ENCODE results near the gene SLCO4C1.

The SLCO4C1 gene

DNA sequence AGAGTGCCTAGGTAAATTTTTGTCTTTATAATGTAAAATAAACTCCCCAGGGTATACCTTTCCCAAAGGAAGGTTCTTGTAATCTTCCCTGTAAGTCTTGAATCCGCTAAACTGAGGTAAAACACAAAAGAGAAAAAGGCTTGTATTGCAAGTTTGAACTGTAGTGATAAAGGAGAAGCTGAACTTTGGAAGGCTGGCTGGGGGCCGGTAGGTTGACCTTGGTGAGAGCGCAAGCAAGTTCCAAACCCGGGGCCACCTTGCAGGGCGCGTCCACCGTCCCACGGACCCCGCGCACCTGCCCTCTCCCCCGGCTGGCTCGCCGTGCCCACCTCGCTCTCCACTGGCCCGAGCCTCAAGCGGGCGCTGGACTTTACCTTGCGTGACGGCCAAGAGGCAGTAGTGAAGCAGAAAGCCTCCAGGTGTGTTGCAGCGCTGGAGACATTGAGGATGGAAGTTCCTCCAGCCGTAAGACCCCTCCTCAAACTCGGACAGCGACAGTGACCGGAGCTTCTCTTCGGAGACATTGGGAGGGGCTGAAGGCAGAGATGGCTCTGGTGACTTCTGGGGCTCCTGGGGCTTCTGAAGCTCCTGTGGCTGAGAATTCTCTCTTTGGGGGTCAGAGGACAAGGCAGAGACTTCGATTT lies 428 bp downstream of the SLCO4C1 start:
- H3F3A ChIP-seq (ENCODE audit: insufficient read depth) = no peaks in the 10 kb centered on the region
- TF ChIP-seq EZH2phosphoT487 (conservative IDR thresholded peaks at IDR 0.05; ENCODE audit: low read length) = no peak
- TF ChIP-seq, protein P1, sequence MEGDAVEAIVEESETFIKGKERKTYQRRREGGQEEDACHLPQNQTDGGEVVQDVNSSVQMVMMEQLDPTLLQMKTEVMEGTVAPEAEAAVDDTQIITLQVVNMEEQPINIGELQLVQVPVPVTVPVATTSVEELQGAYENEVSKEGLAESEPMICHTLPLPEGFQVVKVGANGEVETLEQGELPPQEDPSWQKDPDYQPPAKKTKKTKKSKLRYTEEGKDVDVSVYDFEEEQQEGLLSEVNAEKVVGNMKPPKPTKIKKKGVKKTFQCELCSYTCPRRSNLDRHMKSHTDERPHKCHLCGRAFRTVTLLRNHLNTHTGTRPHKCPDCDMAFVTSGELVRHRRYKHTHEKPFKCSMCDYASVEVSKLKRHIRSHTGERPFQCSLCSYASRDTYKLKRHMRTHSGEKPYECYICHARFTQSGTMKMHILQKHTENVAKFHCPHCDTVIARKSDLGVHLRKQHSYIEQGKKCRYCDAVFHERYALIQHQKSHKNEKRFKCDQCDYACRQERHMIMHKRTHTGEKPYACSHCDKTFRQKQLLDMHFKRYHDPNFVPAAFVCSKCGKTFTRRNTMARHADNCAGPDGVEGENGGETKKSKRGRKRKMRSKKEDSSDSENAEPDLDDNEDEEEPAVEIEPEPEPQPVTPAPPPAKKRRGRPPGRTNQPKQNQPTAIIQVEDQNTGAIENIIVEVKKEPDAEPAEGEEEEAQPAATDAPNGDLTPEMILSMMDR (IDR thresholded peaks at IDR 0.05; ENCODE audit: insufficient read depth, low read length, poor library complexity, severe bottlenecking) = no peak
- H4K20me1 ChIP-seq (ENCODE audit: low read depth, low read length) = no peaks in the 10 kb centered on the region
- no peaks in the 10 kb centered on the region for H3K9me3 ChIP-seq (ENCODE audit: insufficient read depth, low read length)
- no peak overlapping the region for H3K27ac ChIP-seq (ENCODE audit: low read depth, low read length)
- no peak overlapping the region for H3K4me2 ChIP-seq (ENCODE audit: low read depth, low read length, poor library complexity, severe bottlenecking)
- no peaks in the 10 kb centered on the region for H3K36me3 ChIP-seq (ENCODE audit: low read length)
- H3K4me3 ChIP-seq (ENCODE audit: insufficient read depth, low read length, poor library complexity, severe bottlenecking) = no peak overlapping the region
- no peaks in the 10 kb centered on the region for H3K79me2 ChIP-seq (ENCODE audit: insufficient read depth, low read length)
- H3K9me2 ChIP-seq (replicated peaks; ENCODE audit: insufficient read depth, low read length) = no peaks in the 10 kb centered on the region
- no peaks in the 10 kb centered on the region for H3K27me3 ChIP-seq (ENCODE audit: low read length)
- H2AFZ ChIP-seq (ENCODE audit: low read depth, low read length, severe bottlenecking) = no peak overlapping the region
- H3K9ac ChIP-seq (ENCODE audit: low read length) = no peak overlapping the region

DNA sequence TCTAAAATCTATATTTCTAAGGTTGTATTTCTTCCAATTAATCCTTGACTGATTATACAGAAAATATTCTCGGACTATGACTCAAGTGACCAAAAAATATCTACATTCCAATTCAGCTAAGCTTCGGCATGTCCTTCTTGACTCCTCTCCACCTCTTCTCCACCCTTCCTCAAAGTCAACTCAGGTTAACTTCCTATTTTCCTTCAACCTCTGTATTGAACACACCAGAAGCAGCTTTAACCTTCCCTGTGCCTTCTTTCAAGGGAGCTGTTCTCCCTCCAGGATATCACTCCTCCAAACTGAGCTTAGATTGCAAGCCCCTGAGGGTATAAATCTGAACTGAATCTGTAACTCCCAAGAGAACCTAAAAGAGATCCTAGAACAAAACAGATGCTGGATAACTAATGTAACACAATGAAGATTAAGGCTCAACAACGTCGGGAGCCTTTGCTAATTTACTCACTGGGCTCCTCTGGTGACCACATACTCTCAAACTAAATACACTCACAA lies 1.1 kb downstream of the SLCO4C1 start:
- no peak overlapping the region for H3K4me2 ChIP-seq (ENCODE audit: low read depth, low read length, poor library complexity, severe bottlenecking)
- no peak overlapping the region for H2AFZ ChIP-seq (ENCODE audit: low read depth, low read length, severe bottlenecking)
- no peaks in the 10 kb centered on the region for H3K9me3 ChIP-seq (ENCODE audit: insufficient read depth, low read length)
- no peaks in the 10 kb centered on the region for H3K27me3 ChIP-seq (ENCODE audit: low read length)
- H3K9ac ChIP-seq (ENCODE audit: low read length) = no peak overlapping the region
- no peaks in the 10 kb centered on the region for H3F3A ChIP-seq (ENCODE audit: insufficient read depth)
- H3K9me2 ChIP-seq (replicated peaks; ENCODE audit: insufficient read depth, low read length) = no peaks in the 10 kb centered on the region
- H3K79me2 ChIP-seq (ENCODE audit: insufficient read depth, low read length) = no peaks in the 10 kb centered on the region
- TF ChIP-seq EZH2phosphoT487 (conservative IDR thresholded peaks at IDR 0.05; ENCODE audit: low read length) = no peak
- TF ChIP-seq, protein P1 (IDR thresholded peaks at IDR 0.05; ENCODE audit: insufficient read depth, low read length, poor library complexity, severe bottlenecking) = no peak
- no peak overlapping the region for H3K4me3 ChIP-seq (ENCODE audit: insufficient read depth, low read length, poor library complexity, severe bottlenecking)
- H3K36me3 ChIP-seq (ENCODE audit: low read length) = no peaks in the 10 kb centered on the region
- no peak overlapping the region for H3K27ac ChIP-seq (ENCODE audit: low read depth, low read length)
- no peaks in the 10 kb centered on the region for H4K20me1 ChIP-seq (ENCODE audit: low read depth, low read length)

DNA sequence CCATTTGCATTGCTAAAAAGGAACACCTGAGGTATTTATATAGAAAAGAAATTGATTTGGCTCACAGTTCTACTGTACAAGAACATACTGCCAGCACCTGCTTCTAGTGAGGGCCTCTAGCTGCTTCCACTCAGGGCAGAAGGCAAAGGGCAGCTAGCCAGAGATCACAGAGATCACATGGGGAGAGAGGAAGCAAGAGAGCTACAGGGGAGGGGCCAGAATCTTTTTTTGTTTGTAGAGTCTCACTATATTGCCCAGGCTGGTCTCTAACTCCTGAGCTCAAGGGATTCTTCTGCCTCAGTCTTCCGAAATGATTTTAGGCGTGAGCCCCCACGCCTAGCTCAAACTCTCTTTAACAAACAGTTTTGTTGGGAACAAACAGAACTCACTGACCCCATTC lies 6.1 kb downstream of the SLCO4C1 start:
- TF ChIP-seq, protein P1 (IDR thresholded peaks at IDR 0.05; ENCODE audit: insufficient read depth, low read length, poor library complexity, severe bottlenecking) = no peak
- H3K36me3 ChIP-seq (ENCODE audit: low read length) = no peaks in the 10 kb centered on the region

More for the DNA sequence above, 6.1 kb downstream of the SLCO4C1 start:
- no peaks in the 10 kb centered on the region for H3K9me2 ChIP-seq (replicated peaks; ENCODE audit: insufficient read depth, low read length)
- no peaks in the 10 kb centered on the region for H4K20me1 ChIP-seq (ENCODE audit: low read depth, low read length)
- H3K27ac ChIP-seq (ENCODE audit: low read depth, low read length) = no peak overlapping the region
- no peaks in the 10 kb centered on the region for H3K27me3 ChIP-seq (ENCODE audit: low read length)
- no peak overlapping the region for H2AFZ ChIP-seq (ENCODE audit: low read depth, low read length, severe bottlenecking)
- no peak overlapping the region for H3K4me3 ChIP-seq (ENCODE audit: insufficient read depth, low read length, poor library complexity, severe bottlenecking)
- H3F3A ChIP-seq (ENCODE audit: insufficient read depth) = no peaks in the 10 kb centered on the region
- H3K79me2 ChIP-seq (ENCODE audit: insufficient read depth, low read length) = no peaks in the 10 kb centered on the region
- no peaks in the 10 kb centered on the region for H3K9me3 ChIP-seq (ENCODE audit: insufficient read depth, low read length)
- no peak overlapping the region for H3K4me2 ChIP-seq (ENCODE audit: low read depth, low read length, poor library complexity, severe bottlenecking)
- H3K9ac ChIP-seq (ENCODE audit: low read length) = no peak overlapping the region

Data from SU-DHL-6 (cell line).